Activated effector memory CD4-positive, alpha-beta T cell treated with Interleukin-2 at 50 U/mL for 16 hours (primary cell): Measurements from ENCODE around the gene SNX6.
"Not testable (repeated sequence)": the region's sequence is repeated elsewhere in the genome, so short reads cannot be mapped to it uniquely, and the experiment has no call there.

Source experiments
- DNase-seq: peaks from one replicate; pipeline ENCODE4 v3.0.0-alpha.2; 2020

SNX6 gene

DNA sequence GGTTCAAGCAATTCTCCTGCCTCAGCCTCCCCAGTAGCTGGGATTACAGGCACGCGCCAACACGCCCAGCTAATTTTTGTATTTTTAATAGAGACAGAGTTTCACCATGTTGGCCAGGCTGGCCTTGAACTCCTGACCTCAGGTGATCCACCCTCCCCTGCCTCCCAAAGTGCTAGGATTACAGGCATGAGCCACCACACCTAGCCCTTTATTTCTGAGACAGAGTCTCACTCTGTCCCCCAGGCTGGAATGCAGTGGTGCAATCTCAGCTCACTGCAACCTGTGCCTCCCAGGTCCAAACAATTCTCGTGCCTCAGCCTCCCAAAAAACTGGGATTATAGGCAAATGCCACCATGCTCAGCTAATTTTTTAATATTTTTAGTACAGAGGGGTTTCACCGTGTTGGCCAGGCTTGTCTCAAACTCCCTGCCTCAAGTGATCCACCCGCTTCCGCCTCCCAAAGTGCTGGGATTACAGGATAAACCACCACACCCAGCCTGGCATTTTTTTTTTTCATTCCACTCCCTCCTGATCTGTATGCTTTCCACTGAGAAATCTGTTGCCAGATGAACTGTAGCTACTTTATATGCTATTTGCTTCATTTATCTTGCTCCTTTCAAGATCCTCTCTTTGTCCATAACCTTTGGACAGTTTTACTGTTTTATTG is 109.5 kb downstream of the SNX6 start:
- not testable (repeated sequence) for DNase-seq
